Superior temporal gyrus (tissue), 1 donor: ENCODE results near the gene ZFAND2A.
A peak's percentile ranks its signal among the peaks of the same experiment; 100 is the strongest.
"Not testable (repeated sequence)": the region's sequence is repeated elsewhere in the genome, so short reads cannot be mapped to it uniquely, and the experiment has no call there.

Source experiments
- DNase-seq: peaks from one replicate; pipeline ENCODE4 v3.0.0-alpha.2; 2016; ENCODE audit errors: extremely low spot score

Gene ZFAND2A

DNA sequence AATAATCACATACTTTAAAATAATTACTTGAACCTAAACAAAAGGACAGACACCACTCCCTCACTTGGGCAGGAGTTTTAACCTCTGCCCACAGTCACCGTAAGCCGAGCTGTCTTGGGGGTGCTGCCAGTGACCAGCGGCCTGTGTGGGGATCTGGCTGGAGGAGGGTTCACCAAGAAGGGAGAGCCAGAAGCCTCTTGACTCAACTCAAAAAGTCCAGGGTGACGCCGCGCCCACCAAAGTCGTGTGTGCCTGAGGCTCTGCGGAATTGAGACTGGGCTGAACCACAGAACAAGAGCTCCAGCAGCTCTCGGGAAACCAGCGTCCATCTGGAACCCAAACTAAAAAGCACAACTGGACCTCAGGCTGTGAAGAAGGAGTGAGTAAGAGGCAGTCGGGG, 35.8 kb downstream of the ZFAND2A start:
- DNase-seq: no peak

DNA sequence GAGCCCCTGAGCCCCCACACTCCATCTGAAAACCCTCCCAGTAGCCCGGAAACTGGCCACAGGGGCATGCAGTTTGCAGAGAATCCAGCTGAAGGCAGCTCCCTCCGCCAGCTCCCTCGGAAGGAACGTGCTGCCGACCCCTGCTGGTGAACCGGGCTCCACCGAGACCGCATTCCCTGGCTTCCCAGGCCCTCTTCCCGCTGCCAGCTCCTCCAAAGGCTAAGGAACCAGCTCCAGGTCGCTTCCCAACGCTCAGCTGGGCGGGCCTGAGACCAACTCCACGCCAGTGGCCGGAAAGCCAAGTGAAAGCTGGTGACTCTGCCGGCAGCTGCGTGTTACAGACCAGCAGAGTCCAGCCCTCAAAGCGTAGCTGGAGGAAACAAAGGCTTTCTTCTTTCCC, 36.3 kb downstream of the ZFAND2A start:
- DNase-seq: peak; percentile 69

DNA sequence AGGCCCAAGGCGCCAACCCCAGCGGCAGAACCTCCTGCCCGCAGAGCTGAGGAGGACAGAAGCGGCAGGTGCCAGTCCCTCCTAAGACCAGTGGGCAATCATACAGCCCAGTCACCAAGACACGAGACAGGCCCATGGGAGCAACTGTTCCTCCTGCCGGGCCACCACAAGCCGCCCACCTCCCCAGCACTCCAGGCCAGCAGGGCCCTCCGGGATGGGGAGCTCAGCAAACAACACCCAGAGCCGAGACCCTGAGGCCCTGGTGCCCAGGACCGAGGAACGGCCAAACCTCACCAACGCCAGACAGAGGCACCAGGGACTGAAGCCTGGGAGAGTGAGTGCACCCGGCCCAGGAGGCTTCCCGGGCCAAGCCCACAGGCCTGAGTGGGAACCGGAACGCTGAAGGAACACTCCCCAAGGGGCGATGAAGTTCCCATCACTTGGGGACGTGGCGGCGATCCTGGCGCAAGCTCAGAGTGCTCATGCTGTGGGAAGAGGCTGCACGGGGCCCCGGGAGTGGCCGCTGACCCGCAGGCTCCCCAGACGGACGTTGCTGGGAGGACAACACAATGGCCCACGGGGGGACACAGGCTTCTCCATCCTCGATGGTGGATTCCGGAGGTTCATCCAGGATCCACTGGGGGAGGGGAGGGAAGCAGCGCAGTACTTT, 37.0 kb downstream of the ZFAND2A start:
- DNase-seq: no peak

GRCh38 chr7:1121886-1122831, 37.8 kb downstream of the ZFAND2A start:
- DNase-seq: no peak

DNA sequence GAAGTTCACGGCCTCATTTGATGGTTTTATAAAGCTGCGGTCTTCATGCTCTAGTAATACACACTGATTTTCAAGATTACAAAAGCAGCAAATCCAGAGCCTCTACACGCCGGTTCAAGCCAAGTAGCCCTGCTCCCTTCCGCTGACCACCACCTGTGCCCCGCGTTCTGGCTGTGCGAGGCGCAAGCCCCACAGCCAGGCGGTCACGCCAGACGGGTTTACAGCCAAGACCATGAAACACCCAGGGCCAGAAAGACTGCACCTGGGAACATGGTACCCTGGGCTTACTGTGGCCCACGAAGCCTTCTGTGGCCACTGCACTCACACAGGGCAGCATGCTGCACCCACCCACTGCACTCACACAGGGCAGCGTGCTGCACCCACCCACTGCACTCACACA, 38.5 kb downstream of the ZFAND2A start:
- no peak for DNase-seq

- no peak for DNase-seq
These were observed 39.2 kb downstream of the ZFAND2A start for GRCh38 chr7:1120791-1121190.

DNA sequence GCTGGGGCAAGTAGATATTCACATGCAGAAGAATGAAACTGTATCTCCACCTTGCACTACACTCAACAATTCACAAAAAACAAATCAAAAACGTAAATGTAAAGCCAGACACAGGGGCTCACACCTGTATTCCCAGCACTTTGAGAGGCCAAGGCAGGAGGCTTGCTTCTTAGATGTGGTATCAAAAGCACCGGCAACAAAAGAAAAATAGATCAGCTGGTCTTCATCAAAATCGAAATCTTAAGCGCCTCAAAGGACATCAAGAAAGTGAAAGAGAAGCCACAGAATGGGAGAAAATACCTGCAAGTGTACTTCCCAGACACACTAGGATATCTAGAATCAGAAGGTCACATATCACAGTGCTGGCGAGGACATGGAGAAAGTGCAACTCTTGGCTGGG, 40.8 kb downstream of the ZFAND2A start:
- no peak for DNase-seq

DNA sequence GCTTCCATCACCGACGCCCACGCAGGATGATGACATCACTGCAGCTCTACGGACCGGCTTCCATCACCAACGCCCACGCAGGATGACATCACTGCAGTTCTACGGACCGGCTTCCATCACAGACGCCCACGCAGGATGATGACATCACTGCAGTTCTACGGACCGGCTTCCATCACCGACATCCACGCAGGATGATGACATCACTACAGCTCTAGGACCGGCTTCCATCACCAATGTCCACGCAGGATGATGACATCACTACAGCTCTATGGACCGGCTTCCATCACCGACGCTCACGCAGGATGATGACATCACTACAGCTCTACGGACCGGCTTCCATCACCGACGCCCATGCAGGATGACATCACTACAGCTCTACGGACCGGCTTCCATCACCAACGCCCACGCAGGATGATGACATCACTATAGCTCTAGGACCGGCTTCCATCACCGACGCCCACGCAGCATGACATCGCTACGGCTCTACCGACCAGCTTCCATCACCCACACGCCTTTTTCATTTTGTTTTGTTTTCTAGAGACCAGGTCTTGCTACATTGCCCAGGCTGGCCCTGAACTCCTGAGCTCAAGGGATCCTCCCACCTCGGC, 42.6 kb downstream of the ZFAND2A start:
- no peak for DNase-seq

GRCh38 chr7:1116383-1117008, 43.5 kb downstream of the ZFAND2A start:
- not testable (repeated sequence) for DNase-seq

- DNase-seq: not testable (repeated sequence)
These were observed 44.6 kb downstream of the ZFAND2A start for GRCh38 chr7:1115171-1116045.

GRCh38 chr7:1114505-1114904, 45.5 kb downstream of the ZFAND2A start:
- no peak for DNase-seq

GRCh38 chr7:1114088-1114487, 45.9 kb downstream of the ZFAND2A start:
- no peak for DNase-seq

DNA sequence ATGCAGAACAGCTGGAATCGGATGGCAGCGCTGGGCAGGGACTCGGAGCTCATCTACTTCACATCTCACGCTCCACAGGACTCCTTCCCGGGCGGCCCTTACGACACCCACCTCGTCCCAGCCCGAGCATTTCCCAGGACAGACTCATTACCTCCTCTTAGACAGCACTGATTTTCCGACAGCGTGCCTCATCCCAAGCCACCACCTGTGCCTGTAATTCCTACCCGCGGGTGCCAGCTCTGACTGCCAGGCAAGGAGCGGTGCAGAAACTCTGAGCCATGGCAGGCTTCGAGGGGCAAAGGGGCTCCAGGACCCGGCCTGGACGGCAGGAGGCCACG, 46.5 kb downstream of the ZFAND2A start:
- DNase-seq: no peak

DNA sequence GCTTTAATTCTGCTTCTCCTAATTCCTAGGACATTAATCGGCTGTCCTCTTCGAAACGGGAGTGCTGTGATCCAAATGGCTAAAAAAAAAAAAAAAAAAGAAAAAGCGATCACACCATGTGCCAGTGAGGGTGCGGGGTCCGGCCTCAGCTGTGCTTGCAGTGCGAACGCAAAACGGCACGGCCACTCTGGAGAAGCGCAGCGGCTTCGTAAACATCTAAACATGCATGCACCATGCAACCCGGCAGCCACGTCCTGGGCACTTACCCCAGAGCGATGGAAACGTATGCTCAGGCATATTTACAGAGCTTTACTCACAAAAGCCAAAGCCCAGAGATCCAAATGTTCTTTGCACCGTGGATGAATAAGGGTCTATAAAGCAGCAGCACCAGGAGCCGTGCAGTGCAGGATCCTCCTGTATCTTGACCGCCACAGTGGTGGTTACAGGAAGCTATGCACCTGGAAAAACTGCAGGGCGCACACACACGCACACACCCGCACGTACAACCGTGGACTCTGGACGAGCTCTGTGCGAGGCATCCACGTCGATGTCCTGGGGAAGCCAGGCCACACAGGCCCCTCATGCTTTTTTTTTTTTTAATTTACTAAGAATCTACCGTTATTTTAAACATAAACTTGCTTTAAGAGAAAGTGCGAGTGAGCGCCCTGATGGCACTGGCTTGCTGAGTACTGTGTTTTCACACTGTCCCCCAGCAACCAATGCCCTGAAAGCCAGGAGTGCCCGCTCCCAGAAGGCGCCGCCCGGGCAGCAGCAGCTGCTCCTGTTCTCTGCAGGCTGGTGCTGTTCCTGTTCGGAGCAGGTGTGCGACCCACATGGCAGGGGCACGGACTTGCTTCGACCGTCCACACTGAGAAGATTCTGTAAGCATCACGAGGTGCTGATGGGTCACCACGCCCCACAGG, 47.1 kb downstream of the ZFAND2A start:
- DNase-seq: no peak

DNA sequence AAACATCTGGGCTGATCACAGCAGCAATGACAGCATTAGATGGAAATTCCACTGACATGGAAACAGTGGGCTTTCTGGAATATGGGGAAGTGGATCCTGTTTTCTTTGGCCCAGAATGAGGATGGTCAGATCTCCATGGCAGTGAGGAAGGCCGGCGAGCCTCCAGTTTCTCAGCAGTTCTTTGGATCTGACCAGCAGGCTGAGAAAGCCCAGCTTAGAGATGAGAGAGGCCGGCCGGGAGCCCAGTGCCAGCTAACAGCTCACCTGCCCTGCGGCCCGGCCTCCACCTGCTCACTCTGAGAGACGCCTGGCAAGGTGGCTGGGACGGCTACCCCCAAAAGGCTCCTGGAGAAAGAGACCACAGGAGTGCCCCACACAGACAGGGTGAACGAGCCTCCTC, 47.9 kb downstream of the ZFAND2A start:
- DNase-seq: no peak

DNA sequence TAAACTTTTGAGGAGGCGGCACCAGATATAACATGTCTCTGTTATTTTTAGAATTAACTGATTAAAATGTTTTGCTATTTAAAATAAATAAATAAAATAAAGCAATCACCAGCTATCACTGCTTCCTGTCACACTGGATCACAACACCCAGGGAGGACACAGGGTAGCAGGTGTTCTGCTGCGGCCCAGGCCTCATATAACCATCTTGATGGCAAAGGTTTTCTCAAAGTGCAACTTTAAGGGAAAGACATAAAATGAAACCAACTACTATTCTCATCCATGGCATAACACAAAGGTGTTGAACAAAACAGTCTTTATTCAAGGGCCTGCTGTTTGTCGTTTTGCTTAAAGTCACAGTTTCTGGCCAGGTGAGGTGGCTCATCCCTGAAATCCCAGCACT, 48.8 kb downstream of the ZFAND2A start:
- DNase-seq: no peak

GRCh38 chr7:1110358-1110757, 49.6 kb downstream of the ZFAND2A start:
- no peak for DNase-seq

DNA sequence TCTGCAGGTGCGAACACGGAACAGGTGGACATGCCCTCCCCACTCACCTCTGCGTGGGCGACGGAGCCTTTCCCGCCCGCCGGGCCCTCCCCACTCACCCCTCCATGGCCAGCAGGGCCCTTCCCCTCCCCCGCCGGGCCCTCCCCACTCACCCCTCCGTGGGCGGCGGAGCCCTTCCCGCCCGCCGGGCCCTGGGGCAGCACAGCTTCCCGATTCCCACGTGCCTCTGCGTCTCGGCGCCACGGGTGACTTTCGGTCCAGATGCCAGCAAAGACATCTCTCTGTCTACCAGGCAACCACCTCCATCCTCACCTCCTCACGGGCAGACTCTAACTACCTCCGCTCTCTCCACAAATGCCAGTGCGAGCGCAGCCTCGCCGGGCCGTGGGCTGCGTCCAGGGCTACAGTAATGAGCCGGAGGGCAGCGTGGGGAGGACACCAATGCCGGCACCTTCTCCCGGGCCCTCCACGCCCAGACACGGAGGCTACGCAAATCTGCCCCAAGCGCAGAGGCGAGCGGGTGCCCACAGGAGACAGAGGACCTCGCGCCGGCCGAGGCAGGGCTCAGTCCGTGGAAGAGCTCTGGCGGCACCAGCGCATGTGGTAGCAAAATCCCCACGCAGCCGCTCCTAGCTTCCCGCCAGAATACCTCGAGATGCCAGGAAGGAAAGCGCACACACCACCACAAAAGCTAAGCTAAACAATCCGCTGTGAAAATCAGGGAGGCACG, 50.2 kb downstream of the ZFAND2A start:
- no peak for DNase-seq

DNA sequence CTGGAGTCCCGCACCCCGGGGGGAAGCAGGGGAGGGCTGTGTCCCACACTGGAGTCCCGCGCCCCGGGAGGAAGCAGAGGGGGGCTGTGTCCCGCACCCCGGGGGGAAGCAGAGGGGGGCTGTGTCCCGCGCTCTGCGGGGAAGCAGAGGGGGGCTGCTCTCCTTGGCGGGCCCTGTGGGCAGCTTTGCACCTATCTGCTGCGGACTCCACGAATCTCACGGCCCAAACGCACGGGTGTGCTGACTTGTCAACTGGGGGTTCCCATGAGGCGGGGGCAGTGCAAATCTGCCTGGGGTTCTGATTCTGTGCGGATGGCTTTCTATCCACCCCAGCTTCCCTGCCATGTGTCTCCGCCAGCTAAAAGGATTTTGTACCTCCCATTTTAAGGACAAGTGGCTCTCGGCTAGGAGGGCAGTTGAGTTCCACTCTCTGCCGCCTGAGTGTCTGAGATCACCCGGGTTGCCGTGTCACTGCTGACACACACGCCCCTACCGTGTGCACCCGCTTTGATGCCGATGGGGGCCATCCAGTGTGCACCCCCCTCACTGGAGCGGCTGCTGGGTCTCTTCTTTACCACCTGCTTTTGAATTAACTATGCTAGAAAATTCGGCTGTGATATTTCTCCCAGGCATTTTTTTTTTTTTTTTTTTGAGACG, 51.6 kb downstream of the ZFAND2A start:
- no peak for DNase-seq
